Adrenal gland (tissue), 12 donors: ENCODE data around the gene MUC2. TPM values are rescaled to one million over a fixed set of nuclear protein-coding genes. Genes with fewer than 3 reads are reported as not detected.

Experiments used
- DNase-seq, 7 donors: peaks; one replicate each; pipeline ENCODE4 v3.0.0-alpha.2; 2019 to 2020
- H3K27ac ChIP-seq, 5 donors: fragments of 200-600 bp; sonication (generic) in 4 of 5; 1 replicate in 3 of 5; 2 replicates in 2 of 5; pipeline versions ENCODE4 v1.5.1 to v1.8.0; 2016 to 2020; ENCODE audit warnings: mild to moderate bottlenecking in 1 of 5
- H3K27me3 ChIP-seq: fragments of 200-600 bp; 2 replicates; pipeline ENCODE4 v1.8.0; 2021
- H3K36me3 ChIP-seq, 2 donors: fragments of 200-600 bp; replicated peaks in 1 of 2; 1 replicate in 1 of 2; 2 replicates in 1 of 2; pipeline versions ENCODE4 v1.5.1 to v1.8.0; 2018 to 2022
- H3K4me1 ChIP-seq, 2 donors: fragments of 200-600 bp; replicated peaks in 1 of 2; 1 replicate in 1 of 2; 2 replicates in 1 of 2; pipeline versions ENCODE4 v1.5.1 to v1.8.0; 2018 to 2021
- H3K4me3 ChIP-seq, 4 donors: fragments of 200-600 bp; sonication (generic) in 3 of 4; one replicate each; pipeline ENCODE4 v1.5.1; 2016 to 2018
- H3K9me3 ChIP-seq, 3 donors: fragments of 200-600 bp; sonication (generic) in 1 of 3; replicated peaks in 1 of 3; 1 replicate in 2 of 3; 2 replicates in 1 of 3; pipeline versions ENCODE4 v1.5.1 to v1.8.0; 2016 to 2021
- CTCF ChIP-seq, 6 experiments: fragments of 450-650 bp in 4 of 6; fragments of 200-600 bp in 2 of 6; sonication (generic) in 1 of 6; IDR thresholded peaks; 1 replicate in 5 of 6; 2 replicates in 1 of 6; pipeline versions ENCODE4 v1.5.1 to v1.8.0; 2016 to 2021; ENCODE audit warnings: antibody characterized with exemption in 6 of 6, mild to moderate bottlenecking in 2 of 6, moderate library complexity in 1 of 6
- POLR2A ChIP-seq, 2 donors: fragments of 450-650 bp; IDR thresholded peaks; one replicate each; pipeline ENCODE4 v1.6.1; 2017; ENCODE audit warnings: antibody characterized with exemption in 2 of 2, mild to moderate bottlenecking in 2 of 2, moderate library complexity in 1 of 2
- WGBS, 4 donors: extraction: QIAGEN DNeasy Blood & Tissue Kit in 2 of 4; methylation state at CpG; one replicate each; pipeline versions ENCODE4 v1.1.5 to v1.1.7; 2013 to 2017; 5-methylcytosine and 5-hydroxymethylcytosine counted together
- intact Hi-C, 2 donors: fragments of 100-400 bp; cut with DNase I; formaldehyde crosslinking; loops; one replicate each; pipeline versions ENCODE4 v1.14.1 to v1.15.0; 2022 to 2023
- polyA plus RNA-seq, 3 donors: library from polyadenylated mRNA; stranded (reverse); fragments of 200-250 nt in 2 of 3; fragments of 350-450 nt in 1 of 3; fragmentation: Illumina TruSeq in 1 of 3; extraction: RNeasy Lipid Tissue Mini Kit (QIAGEN cat#74804) in 1 of 3; gene quantifications; one replicate each; pipeline ENCODE4 v1.2.3, GENCODE V29; 2013 to 2014
- total RNA-seq, 9 donors: library from RNA; depleted of rRNA in 4 of 9; stranded (reverse); fragments of >200 nt in 4 of 9; fragments of 120-200 nt in 1 of 9; fragmentation: NEBNext Ultra II Directional in 1 of 9; extraction: Animal tissue kit (Norgen Biotek cat#: 25700) in 1 of 9; gene quantifications; one replicate each; pipeline versions ENCODE4 v1.1.0 to v1.2.4, GENCODE V29; 2013 to 2023
- donor health status: healthy with polysubstance abuse.
- donor health status: Bipolar disorder and iron deficiency.
- donor health status: DM: yes; HTN: yes; CAD: no.
- donor health status: DM: no; HTN: no; CAD: no.
- donor health status: DM: no; HTN: no; CAD: no.
- donor health status: DM: yes; HTN: yes; CAD: no.

MUC2 gene
- total and polyA plus RNA-seq, 12 donors = under 0.01 to 0.31 (median 0.12) TPM; not detected in 7

GRCh38 chr11:1051356-1052132 is 23.1 kb upstream of the MUC2 start:
- no peak overlapping the region for H3K4me3 ChIP-seq
- no peak overlapping the region for H3K27ac ChIP-seq
- intact Hi-C loops = loop anchor here (2.0 to 5.0 kb wide), 4 partner anchors 155 to 204 kb away; no protein-coding TSS in a partner anchor
- H3K36me3 ChIP-seq = no peaks in the 10 kb centered on the region
- peaks cover 19% of the 10 kb centered on the region for H3K27me3 ChIP-seq
- H3K4me1 ChIP-seq = no peaks in the 10 kb centered on the region
- TF ChIP-seq CTCF (IDR thresholded peaks at IDR 0.05) (no peak), POLR2A (IDR thresholded peaks at IDR 0.05) (no peak)
- peak in 2 of 7 donors; percentile 4 to 5 for DNase-seq
- no peaks in the 10 kb centered on the region for H3K9me3 ChIP-seq
- 44 to 95% (median 53%) methylated on average over 4 to 15 of the region's 15 CpGs for WGBS, 4 donors

- intact Hi-C loops = loop anchor here in 1 of 2 donors (5.0 kb wide), 2 partner anchors 190 to 205 kb away; no protein-coding TSS in a partner anchor
- Histone ChIP-seq H3K36me3 (no peaks in the 10 kb centered on the region), H3K4me1 (no peaks in the 10 kb centered on the region), H3K9me3 (no peaks in the 10 kb centered on the region), H3K27ac (no peak overlapping the region), H3K27me3 (peaks cover 19% of the 10 kb centered on the region), H3K4me3 (no peak overlapping the region)
- TF ChIP-seq CTCF (IDR thresholded peaks at IDR 0.05) = no peak
- TF ChIP-seq POLR2A (IDR thresholded peaks at IDR 0.05) = no peak
- DNase-seq = peak in 2 of 7 donors; percentile 4 to 13
- WGBS, 4 donors = 58 to 81% (median 71%) methylated on average over 4 to 25 of the region's 25 CpGs
Observed at GRCh38 chr11:1052133-1053011, 22.3 kb upstream of the MUC2 start.

GRCh38 chr11:1053121-1053901 is 21.4 kb upstream of the MUC2 start:
- no peak overlapping the region for H3K4me3 ChIP-seq
- intact Hi-C loops = loop anchor here in 1 of 2 donors (5.0 kb wide), 2 partner anchors 191 to 206 kb away; no protein-coding TSS in a partner anchor
- H3K36me3 ChIP-seq = no peaks in the 10 kb centered on the region
- H3K27ac ChIP-seq = no peak overlapping the region
- peaks cover 19% of the 10 kb centered on the region for H3K27me3 ChIP-seq
- H3K4me1 ChIP-seq = no peaks in the 10 kb centered on the region
- H3K9me3 ChIP-seq = no peaks in the 10 kb centered on the region
- peak in 1 of 7 donors; percentile 9 for DNase-seq
- no peak for TF ChIP-seq POLR2A (IDR thresholded peaks at IDR 0.05)
- no peak for TF ChIP-seq CTCF (IDR thresholded peaks at IDR 0.05)
- 59 to 76% (median 72%) methylated on average over 3 to 25 of the region's 25 CpGs for WGBS, 4 donors
